Lower leg skin (tissue), 3 donors: ENCODE measurements around the gene CCR5AS.

Experiments
- CTCF ChIP-seq, 3 donors: fragments of 450-650 bp; IDR thresholded peaks; one replicate each; pipeline ENCODE4 v1.5.1; 2016; ENCODE audit warnings: antibody characterized with exemption in 3 of 3, mild to moderate bottlenecking in 3 of 3, moderate library complexity in 2 of 3
- POLR2A ChIP-seq, 2 donors: fragments of 450-650 bp; IDR thresholded peaks; one replicate each; pipeline ENCODE4 v1.6.1; 2016 to 2017; ENCODE audit warnings: antibody characterized with exemption in 2 of 2, mild to moderate bottlenecking in 1 of 2, moderate library complexity in 1 of 2

GRCh38 chr3:46354478-46354877 is 52.4 kb downstream of the CCR5AS start:
- no peak for TF ChIP-seq CTCF (IDR thresholded peaks at IDR 0.05)
- no peak for TF ChIP-seq POLR2A (IDR thresholded peaks at IDR 0.05)
